Activated T-helper 1 cell treated with anti-CD3 and anti-CD28 coated beads, Interleukin-12 subunit alpha, Interleukin-12 subunit beta, Interleukin-2, Interleukin-4 antibody, amounts not matched to agents 30 ng/mL and 10 ng/mL and 1 ng/mL, durations not matched to agents 14 hours and 24 hours and 36 hours (primary cell): ENCODE data around the gene GRIN3A. TPM values are rescaled to one million over a fixed set of nuclear protein-coding genes. Genes with fewer than 3 reads are reported as not detected.
"Not testable (repeated sequence)": the region's sequence is repeated elsewhere in the genome, so short reads cannot be mapped to it uniquely, and the experiment has no call there.

Experiments used
- DNase-seq: peaks from one replicate; pipeline ENCODE4 v3.0.0; 2021; ENCODE audit warnings: low spot score
- H3K27ac Mint-ChIP-seq: one replicate; pipeline ENCODE4 v1.8.0; 2021; ENCODE audit warnings: mild to moderate bottlenecking, mixed read lengths
- H3K27me3 Mint-ChIP-seq: one replicate; pipeline ENCODE4 v1.8.0; 2022; ENCODE audit warnings: mild to moderate bottlenecking, moderate library complexity, mixed read lengths; ENCODE audit not compliant: insufficient read depth
- H3K36me3 Mint-ChIP-seq: one replicate; pipeline ENCODE4 v1.8.0; 2021; ENCODE audit warnings: low read depth, mixed read lengths
- H3K4me1 Mint-ChIP-seq: one replicate; pipeline ENCODE4 v1.8.0; 2021; ENCODE audit warnings: low read depth, mixed read lengths
- H3K4me3 Mint-ChIP-seq: one replicate; pipeline ENCODE4 v1.8.0; 2021; ENCODE audit warnings: mild to moderate bottlenecking, moderate library complexity, mixed read lengths
- H3K9me3 Mint-ChIP-seq: one replicate; pipeline ENCODE4 v1.8.0; 2021; ENCODE audit warnings: mixed read lengths
- intact Hi-C: fragments of 100-400 bp; cut with micrococcal nuclease; formaldehyde crosslinking; loops from one replicate; pipeline ENCODE4 v1.15.1; 2024
- total RNA-seq: library from RNA; stranded (reverse); gene quantifications from 2 replicates; pipeline ENCODE4 v1.2.3, GENCODE V29; 2022

Gene GRIN3A
- total RNA-seq, 1 donor from 2014 or later = not detected

GRCh38 chr9:101605547-101605946, 132.9 kb downstream of the GRIN3A start:
- H3K4me3 Mint-ChIP-seq = no peak overlapping the region
- H3K27me3 Mint-ChIP-seq = peaks cover 10% of the 10 kb centered on the region
- H3K36me3 Mint-ChIP-seq = no peaks in the 10 kb centered on the region
- H3K4me1 Mint-ChIP-seq = peaks cover 4% of the 10 kb centered on the region
- no peak for DNase-seq
- H3K9me3 Mint-ChIP-seq = no peaks in the 10 kb centered on the region
- intact Hi-C loops = no loop called here
- no peak overlapping the region for H3K27ac Mint-ChIP-seq

GRCh38 chr9:101604296-101604695, 134.2 kb downstream of the GRIN3A start:
- no peak overlapping the region for H3K4me3 Mint-ChIP-seq
- no peaks in the 10 kb centered on the region for H3K9me3 Mint-ChIP-seq
- H3K4me1 Mint-ChIP-seq = peaks cover 4% of the 10 kb centered on the region
- intact Hi-C loops = no loop called here
- H3K36me3 Mint-ChIP-seq = no peaks in the 10 kb centered on the region
- no peak overlapping the region for H3K27ac Mint-ChIP-seq
- H3K27me3 Mint-ChIP-seq = peaks cover 12% of the 10 kb centered on the region
- no peak for DNase-seq

- intact Hi-C loops = loop anchor here (1.0 kb wide), 1 partner anchor 126 kb away; no protein-coding TSS in a partner anchor
Observed at GRCh38 chr9:101601904-101602765, 136.3 kb downstream of the GRIN3A start.

GRCh38 chr9:101594796-101595195, 143.7 kb downstream of the GRIN3A start, which contains the start of gene PPP3R2:
PPP3R2 (minus strand) TSS chr9:101594969; CDS start chr9:101594921, 48 bp downstream.
- intact Hi-C loops = no loop called here
- Mint-ChIP-seq H3K27me3 (peaks cover 11% of the 10 kb centered on the region), H3K27ac (no peak within 1 kb of the TSS), H3K4me3 (no peak within 1 kb of the TSS), H3K36me3 (no peaks in the 10 kb centered on the region), H3K4me1 (no peaks in the 10 kb centered on the region), H3K9me3 (no peaks in the 10 kb centered on the region)
- no peak for DNase-seq

More at GRCh38 chr9:101601904-101602765, 136.3 kb downstream of the GRIN3A start:
- peaks cover 4% of the 10 kb centered on the region for H3K4me1 Mint-ChIP-seq
- no peak for DNase-seq
- H3K4me3 Mint-ChIP-seq = no peak overlapping the region
- no peaks in the 10 kb centered on the region for H3K9me3 Mint-ChIP-seq
- H3K36me3 Mint-ChIP-seq = no peaks in the 10 kb centered on the region
- H3K27me3 Mint-ChIP-seq = peaks cover 12% of the 10 kb centered on the region
- H3K27ac Mint-ChIP-seq = no peak overlapping the region

DNA sequence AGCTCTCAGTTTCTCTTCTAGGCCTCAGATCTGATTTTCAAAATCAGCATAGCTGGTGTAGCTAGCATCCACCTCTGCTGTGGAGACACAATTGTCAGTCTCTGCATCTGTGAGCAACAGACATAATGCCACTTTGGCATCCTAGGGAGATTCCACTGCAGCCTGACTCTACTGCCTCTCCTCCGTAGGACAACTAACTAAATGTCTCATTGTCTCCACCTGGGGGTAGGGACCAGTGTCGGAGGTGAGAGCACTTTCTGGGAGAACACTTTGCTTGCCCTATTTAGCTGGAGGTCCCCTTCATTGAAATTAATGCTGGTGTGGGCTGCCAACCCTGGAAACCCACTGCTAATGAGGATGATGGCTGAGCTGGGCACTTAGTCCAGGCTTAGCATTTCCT, 145.1 kb downstream of the GRIN3A start:
- Mint-ChIP-seq H3K9me3 (no peaks in the 10 kb centered on the region), H3K27me3 (peaks cover 11% of the 10 kb centered on the region), H3K4me3 (no peak overlapping the region), H3K36me3 (no peaks in the 10 kb centered on the region), H3K4me1 (no peaks in the 10 kb centered on the region), H3K27ac (no peak overlapping the region)
- intact Hi-C loops = no loop called here
- no peak for DNase-seq

DNA sequence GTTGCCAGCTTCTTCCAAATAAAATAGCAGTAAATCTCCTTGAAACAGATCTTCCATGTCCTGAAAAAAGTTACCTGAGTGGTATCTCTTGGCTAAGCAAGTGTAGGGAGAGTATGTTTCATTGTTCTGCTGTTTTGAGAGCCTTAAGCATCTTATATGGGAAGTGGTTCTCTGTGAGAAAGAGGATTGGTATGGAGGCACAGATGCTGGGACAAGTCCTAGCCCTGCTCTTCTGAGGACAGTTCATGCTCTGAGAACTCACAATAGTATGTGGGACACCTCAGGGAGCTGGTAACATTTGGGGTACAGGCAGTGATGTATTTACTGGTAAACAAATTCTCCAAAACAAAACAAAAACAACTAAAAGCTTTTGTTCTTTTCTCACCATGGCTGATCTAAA, 145.7 kb downstream of the GRIN3A start:
- Mint-ChIP-seq H3K27me3 (peaks cover 13% of the 10 kb centered on the region), H3K4me3 (no peak overlapping the region), H3K36me3 (no peaks in the 10 kb centered on the region), H3K4me1 (no peaks in the 10 kb centered on the region), H3K9me3 (no peaks in the 10 kb centered on the region), H3K27ac (no peak overlapping the region)
- intact Hi-C loops = no loop called here
- DNase-seq = no peak

GRCh38 chr9:101591787-101592446, 146.5 kb downstream of the GRIN3A start:
- intact Hi-C loops = no loop called here
- Mint-ChIP-seq H3K36me3 (no peaks in the 10 kb centered on the region), H3K4me3 (no peak overlapping the region), H3K27ac (no peak overlapping the region), H3K9me3 (no peaks in the 10 kb centered on the region), H3K4me1 (peaks cover 1% of the 10 kb centered on the region), H3K27me3 (peaks cover 13% of the 10 kb centered on the region)
- DNase-seq = no peak

DNA sequence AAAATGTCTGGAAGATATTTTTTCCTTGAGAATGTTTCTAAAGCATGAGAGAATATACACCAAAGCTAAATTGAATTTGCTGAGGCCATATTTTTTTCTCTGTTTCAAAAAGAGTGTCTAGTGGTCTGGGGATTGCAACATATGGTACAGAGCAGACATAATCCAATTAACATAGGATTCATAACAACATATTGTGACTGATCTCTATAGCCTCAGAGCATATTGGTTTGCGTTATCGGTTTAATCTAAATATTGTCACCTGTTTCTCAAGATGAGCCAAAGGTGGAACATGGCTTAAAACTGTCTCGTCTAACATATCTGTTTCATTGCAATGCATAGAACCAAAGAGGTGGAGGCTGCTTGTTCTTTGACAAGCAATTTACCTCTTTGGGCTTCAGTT, 147.5 kb downstream of the GRIN3A start:
- Mint-ChIP-seq H3K27ac (no peak overlapping the region), H3K27me3 (peaks cover 13% of the 10 kb centered on the region), H3K36me3 (no peaks in the 10 kb centered on the region), H3K9me3 (no peaks in the 10 kb centered on the region), H3K4me3 (no peak overlapping the region), H3K4me1 (peaks cover 11% of the 10 kb centered on the region)
- DNase-seq = no peak
- intact Hi-C loops = no loop called here

DNA sequence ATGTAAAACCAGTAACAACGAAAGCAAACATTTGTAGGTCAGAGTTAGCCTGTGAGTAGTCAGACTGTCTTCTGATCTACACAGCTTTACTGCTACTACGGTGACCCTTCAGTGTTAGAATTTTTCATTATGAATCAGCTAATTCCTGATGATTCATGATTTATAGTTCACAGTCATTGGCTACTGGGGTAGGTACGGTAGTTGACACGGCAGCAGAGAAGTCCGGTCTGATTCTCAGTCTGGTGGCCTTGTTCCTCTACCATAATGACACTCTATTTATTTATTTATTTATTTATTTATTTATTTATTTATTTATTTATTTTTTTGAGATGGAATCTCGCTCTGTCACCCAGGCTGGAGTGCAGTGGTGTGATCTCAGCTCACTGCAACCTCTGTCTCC, 148.4 kb downstream of the GRIN3A start:
- DNase-seq, intact Hi-C loops, H3K27ac Mint-ChIP-seq, H3K9me3 Mint-ChIP-seq, H3K36me3 Mint-ChIP-seq, H3K4me3 Mint-ChIP-seq: not testable (repeated sequence)
- H3K27me3 Mint-ChIP-seq = peaks cover 13% of the 10 kb centered on the region
- H3K4me1 Mint-ChIP-seq = peaks cover 18% of the 10 kb centered on the region

GRCh38 chr9:101587332-101588043, 151.0 kb downstream of the GRIN3A start:
- Mint-ChIP-seq H3K36me3 (no peaks in the 10 kb centered on the region), H3K4me3 (no peak overlapping the region), H3K27me3 (peaks cover 13% of the 10 kb centered on the region), H3K27ac (no peak overlapping the region), H3K9me3 (no peaks in the 10 kb centered on the region), H3K4me1 (peaks cover 18% of the 10 kb centered on the region)
- DNase-seq = no peak
- intact Hi-C loops = no loop called here

GRCh38 chr9:101586651-101587050, 151.8 kb downstream of the GRIN3A start:
- peak; percentile 37 for DNase-seq
- H3K36me3 Mint-ChIP-seq = no peaks in the 10 kb centered on the region
- H3K27ac Mint-ChIP-seq = no peak overlapping the region
- no peak overlapping the region for H3K4me3 Mint-ChIP-seq
- H3K9me3 Mint-ChIP-seq = no peaks in the 10 kb centered on the region
- intact Hi-C loops = loop anchor here (1.0 kb wide), 2 partner anchors 53 to 188 kb away; partner anchors contain the start of genes MRPL50, RNF20 and ZNF189
- peaks cover 9% of the 10 kb centered on the region for H3K27me3 Mint-ChIP-seq
- H3K4me1 Mint-ChIP-seq = peaks cover 18% of the 10 kb centered on the region

- Mint-ChIP-seq H3K27me3 (peaks cover 2% of the 10 kb centered on the region), H3K36me3 (no peaks in the 10 kb centered on the region), H3K27ac (no peak overlapping the region), H3K9me3 (no peaks in the 10 kb centered on the region), H3K4me3 (no peak overlapping the region), H3K4me1 (peaks cover 18% of the 10 kb centered on the region)
- DNase-seq = no peak
- intact Hi-C loops = loop anchor here (1.0 kb wide), 2 partner anchors 52 to 187 kb away; partner anchors contain the start of genes MRPL50, RNF20 and ZNF189
Observed at GRCh38 chr9:101585740-101586139, 152.7 kb downstream of the GRIN3A start.
